A673 (cell line): ENCODE results near the gene CFAP90. TPM values are rescaled to one million over a fixed set of nuclear protein-coding genes. Genes with fewer than 3 reads are reported as not detected.

Experiments
- BruUV-seq: library from RNA; stranded (reverse); fragments of 400-500 nt; replicated peaks from 2 replicates; lab custom pipeline; 2021; lab: Mats Ljungman, UMichigan
- CTCF ChIA-PET: fragments of 300-600 bp; sonication (Branson Sonifier 250); formaldehyde crosslinking; loops from one replicate; lab custom pipeline; 2022; ENCODE audit warnings: antibody characterized with exemption; lab: Charles Lee
- POLR2A ChIA-PET: fragments of 300-600 bp; sonication (Branson Sonifier 250); formaldehyde crosslinking; loops from one replicate; lab custom pipeline; 2022; ENCODE audit warnings: antibody characterized with exemption; ENCODE audit not compliant: low non-redundant PET; lab: Charles Lee
- DNase-seq: peaks from one replicate; pipeline ENCODE4 v3.0.0-alpha.2; 2015; ENCODE audit warnings: low spot score
- H3K27ac ChIP-seq: fragments of 200-600 bp; sonication (generic); 2 replicates; pipeline ENCODE4 v1.5.1; 2016; ENCODE audit warnings: mixed run types, low read depth, mild to moderate bottlenecking, mixed read lengths, antibody characterized with exemption, low read length; ENCODE audit not compliant: poor library complexity, severe bottlenecking
- H3K27me3 ChIP-seq: fragments of 200-600 bp; sonication (generic); replicated peaks from 2 replicates; pipeline ENCODE4 v1.6.1; 2017; ENCODE audit warnings: mixed run types, low read depth, mild to moderate bottlenecking, mixed read lengths, antibody characterized with exemption, low read length; ENCODE audit not compliant: insufficient read depth, poor library complexity
- H3K36me3 ChIP-seq: fragments of 200-600 bp; sonication (generic); 2 replicates; pipeline ENCODE4 v1.6.1; 2016; ENCODE audit warnings: mixed run types, mild to moderate bottlenecking, mixed read lengths, antibody characterized with exemption, low read length; ENCODE audit not compliant: insufficient read depth, poor library complexity, severe bottlenecking
- H3K4me1 ChIP-seq: fragments of 200-600 bp; sonication (generic); 2 replicates; pipeline ENCODE4 v1.6.1; 2017; ENCODE audit warnings: mixed run types, mild to moderate bottlenecking, mixed read lengths, antibody characterized with exemption, low read length; ENCODE audit not compliant: insufficient read depth, poor library complexity, severe bottlenecking
- H3K4me3 ChIP-seq: fragments of 200-600 bp; sonication (generic); 2 replicates; pipeline ENCODE4 v1.5.1; 2016; ENCODE audit warnings: low read depth, mixed run types, mild to moderate bottlenecking, mixed read lengths, low read length; ENCODE audit not compliant: poor library complexity, severe bottlenecking
- H3K9me3 ChIP-seq: fragments of 200-600 bp; sonication (generic); 2 replicates; pipeline ENCODE4 v1.6.1; 2016; ENCODE audit warnings: mixed run types, low read depth, mild to moderate bottlenecking, mixed read lengths, antibody characterized with exemption, low read length; ENCODE audit not compliant: poor library complexity, severe bottlenecking
- EZH2 ChIP-seq: fragments of 200-600 bp; sonication (generic); IDR thresholded peaks from 2 replicates; pipeline ENCODE4 v1.6.1; 2017; ENCODE audit warnings: borderline replicate concordance, low read depth, mild to moderate bottlenecking, mixed read lengths, antibody characterized with exemption, low read length; ENCODE audit not compliant: poor library complexity, severe bottlenecking
- intact Hi-C: fragments of 100-400 bp; cut with micrococcal nuclease; formaldehyde crosslinking; loops from one replicate; pipeline ENCODE4 v1.10.0; 2022; ENCODE audit not compliant: unreplicated experiment
- total RNA-seq: library from RNA; stranded (reverse); gene quantifications from 2 replicates; pipeline ENCODE4 v1.2.3, GENCODE V29; 2021
- TF ChIP-seq, protein P1 (sequence below): fragments of 300-800, 200-600 bp; sonication (generic); conservative IDR thresholded peaks from 2 replicates; pipeline ENCODE4 v1.5.1; 2017; ENCODE audit warnings: low read depth, mild to moderate bottlenecking, antibody characterized with exemption, low read length, moderate library complexity, mixed read lengths

The CFAP90 gene
- total RNA-seq, 1 experiment from 2014 or later: not detected

GRCh38 chr5:7824995-7825394 is 25.9 kb downstream of the CFAP90 start:
- no peak for DNase-seq
- Histone ChIP-seq H3K4me1 (no peaks in the 10 kb centered on the region), H3K4me3 (no peak overlapping the region), H3K36me3 (no peaks in the 10 kb centered on the region), H3K27me3 (peaks cover 23% of the 10 kb centered on the region), H3K27ac (no peak overlapping the region), H3K9me3 (no peaks in the 10 kb centered on the region)
- intact Hi-C loops: no loop called here
- ChIA-PET CTCF (no interaction called here), POLR2A (no interaction called here)
- TF ChIP-seq, protein P1, sequence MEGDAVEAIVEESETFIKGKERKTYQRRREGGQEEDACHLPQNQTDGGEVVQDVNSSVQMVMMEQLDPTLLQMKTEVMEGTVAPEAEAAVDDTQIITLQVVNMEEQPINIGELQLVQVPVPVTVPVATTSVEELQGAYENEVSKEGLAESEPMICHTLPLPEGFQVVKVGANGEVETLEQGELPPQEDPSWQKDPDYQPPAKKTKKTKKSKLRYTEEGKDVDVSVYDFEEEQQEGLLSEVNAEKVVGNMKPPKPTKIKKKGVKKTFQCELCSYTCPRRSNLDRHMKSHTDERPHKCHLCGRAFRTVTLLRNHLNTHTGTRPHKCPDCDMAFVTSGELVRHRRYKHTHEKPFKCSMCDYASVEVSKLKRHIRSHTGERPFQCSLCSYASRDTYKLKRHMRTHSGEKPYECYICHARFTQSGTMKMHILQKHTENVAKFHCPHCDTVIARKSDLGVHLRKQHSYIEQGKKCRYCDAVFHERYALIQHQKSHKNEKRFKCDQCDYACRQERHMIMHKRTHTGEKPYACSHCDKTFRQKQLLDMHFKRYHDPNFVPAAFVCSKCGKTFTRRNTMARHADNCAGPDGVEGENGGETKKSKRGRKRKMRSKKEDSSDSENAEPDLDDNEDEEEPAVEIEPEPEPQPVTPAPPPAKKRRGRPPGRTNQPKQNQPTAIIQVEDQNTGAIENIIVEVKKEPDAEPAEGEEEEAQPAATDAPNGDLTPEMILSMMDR: no peak
- BruUV-seq: no TSS peak

- H3K27ac ChIP-seq: no peak overlapping the region
- no peaks in the 10 kb centered on the region for H3K9me3 ChIP-seq
- H3K27me3 ChIP-seq: peaks cover 23% of the 10 kb centered on the region
- TF ChIP-seq, protein P1: no peak
- TF ChIP-seq EZH2: no peak
- no peaks in the 10 kb centered on the region for H3K4me1 ChIP-seq
- POLR2A ChIA-PET: no interaction called here
- CTCF ChIA-PET: no interaction called here
- intact Hi-C loops: no loop called here
- H3K36me3 ChIP-seq: no peaks in the 10 kb centered on the region
- no TSS peak for BruUV-seq
- H3K4me3 ChIP-seq: no peak overlapping the region
- no peak for DNase-seq
Observed at GRCh38 chr5:7823594-7823993, 27.3 kb downstream of the CFAP90 start.

DNA sequence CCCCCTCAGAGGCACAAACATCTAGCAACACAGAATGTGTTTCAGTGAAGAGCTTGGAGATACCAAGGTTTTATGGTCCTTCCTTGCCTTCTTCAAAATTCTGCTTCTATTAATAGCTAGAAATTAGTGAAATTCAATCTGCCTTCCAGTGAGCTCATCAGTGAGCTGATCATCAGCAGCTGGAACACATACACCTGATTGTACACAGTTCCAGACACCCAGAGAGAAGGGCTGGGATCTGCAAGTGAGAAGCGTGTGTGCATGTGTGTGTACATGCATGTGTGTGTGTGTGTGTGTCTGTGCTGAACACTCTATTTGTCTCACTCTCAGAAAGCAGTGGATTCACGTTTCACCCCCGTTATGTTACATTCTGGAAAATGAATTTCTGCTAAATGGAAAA is 28.5 kb downstream of the CFAP90 start:
- Histone ChIP-seq H3K9me3 (no peaks in the 10 kb centered on the region), H3K36me3 (no peaks in the 10 kb centered on the region), H3K4me3 (no peak overlapping the region), H3K4me1 (no peaks in the 10 kb centered on the region), H3K27me3 (peaks cover 23% of the 10 kb centered on the region), H3K27ac (no peak overlapping the region)
- BruUV-seq: no TSS peak
- TF ChIP-seq EZH2: no peak
- TF ChIP-seq, protein P1: no peak
- ChIA-PET POLR2A (no interaction called here), CTCF (no interaction called here)
- intact Hi-C loops: no loop called here
- no peak for DNase-seq
